NCI-H2107 (cell line): ENCODE data around the gene FAM13A.
"Not testable (repeated sequence)": the region's sequence is repeated elsewhere in the genome, so short reads cannot be mapped to it uniquely, and the experiment has no call there.

Experiments used
- DNase-seq: peaks from one replicate; lab custom pipeline; 2025; lab: John Stamatoyannopoulos, UW

Gene FAM13A

DNA sequence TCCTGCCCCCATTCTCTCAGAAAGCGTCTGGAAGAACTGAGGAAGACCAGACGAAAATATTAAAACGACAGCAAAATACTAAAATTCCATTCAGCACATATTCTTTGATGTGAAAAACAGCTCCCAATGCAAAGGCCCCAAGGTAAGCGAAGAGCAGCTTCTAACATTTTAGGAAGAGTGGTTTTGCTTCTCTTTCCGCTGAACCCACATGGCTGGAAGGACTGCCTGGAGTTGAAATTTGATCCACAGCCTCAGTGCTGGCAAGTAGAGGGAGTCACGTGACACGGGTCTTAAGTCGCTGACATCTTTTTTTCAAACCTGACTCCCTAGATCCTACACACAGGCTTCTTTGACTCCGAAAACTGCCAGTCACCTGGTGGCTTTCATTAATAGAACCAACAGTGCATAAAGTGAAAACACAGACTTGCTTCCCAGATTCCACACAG lies at the start of gene FAM13A:
TSS of gene FAM13A (minus strand) at position 233 of the 446 bp plus-strand sequence. CDS start at position 12, 221 bp downstream.
- peak; percentile 63 for DNase-seq

DNA sequence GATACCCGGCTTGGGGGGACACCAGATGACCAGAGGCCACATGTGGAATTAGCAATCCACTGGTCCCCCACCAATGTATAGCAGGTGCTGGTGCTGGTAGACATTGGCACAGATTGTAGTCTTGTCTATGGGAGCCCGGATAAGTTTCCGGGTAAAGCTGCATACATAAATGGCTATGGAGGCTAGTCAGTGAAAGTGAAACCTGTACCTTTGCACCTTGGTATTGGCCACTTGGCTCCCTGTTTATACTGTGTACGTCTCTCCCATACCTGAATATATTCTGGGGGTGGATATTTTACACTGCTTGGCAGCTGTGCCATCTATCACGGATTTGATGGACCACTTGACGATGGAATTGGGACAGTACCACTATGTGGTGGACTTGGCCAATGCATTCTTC lies 48.7 kb upstream of the FAM13A start:
- DNase-seq: no peak

DNA sequence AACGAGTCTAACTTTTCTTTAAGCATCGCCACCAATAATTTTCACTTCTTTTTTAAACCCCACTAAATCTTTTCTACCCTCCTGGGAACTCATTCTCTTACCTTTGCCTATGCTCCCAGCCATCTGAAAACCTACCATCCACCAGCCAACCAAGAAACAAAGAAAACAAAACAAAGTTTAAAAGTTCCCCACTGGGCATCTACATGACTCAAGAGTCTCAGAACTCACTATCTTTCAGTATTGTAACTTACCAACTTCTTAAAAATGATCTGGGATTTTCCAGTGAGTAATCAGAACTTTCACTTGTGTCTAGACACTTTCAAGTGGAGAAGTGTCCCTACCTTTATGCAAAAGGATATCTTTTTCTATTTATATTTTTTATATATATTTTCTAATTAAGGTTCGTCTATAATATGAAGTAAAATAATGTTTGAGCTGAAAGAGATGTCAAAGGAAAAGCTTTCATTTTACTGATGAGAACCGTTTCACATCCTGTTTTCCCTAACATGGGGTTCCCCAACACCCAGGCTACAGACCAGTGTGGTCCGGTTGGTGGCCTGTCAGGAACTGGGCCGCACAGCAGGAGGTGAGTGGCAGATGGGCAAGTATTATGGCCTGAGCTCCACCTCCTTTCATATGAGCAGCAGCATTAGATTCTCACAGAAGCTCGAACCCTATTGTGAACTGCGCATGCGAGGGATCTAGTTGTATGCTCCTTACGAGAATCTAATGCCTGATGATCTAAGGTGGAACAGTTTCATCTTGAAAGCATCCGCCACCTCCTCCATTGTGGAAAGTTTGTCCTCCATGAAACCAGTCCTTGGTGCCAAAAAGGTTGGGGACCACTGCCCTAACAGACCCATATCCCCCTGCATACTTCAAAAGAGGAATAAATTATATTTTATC lies 44.5 kb upstream of the FAM13A start:
- no peak for DNase-seq

DNA sequence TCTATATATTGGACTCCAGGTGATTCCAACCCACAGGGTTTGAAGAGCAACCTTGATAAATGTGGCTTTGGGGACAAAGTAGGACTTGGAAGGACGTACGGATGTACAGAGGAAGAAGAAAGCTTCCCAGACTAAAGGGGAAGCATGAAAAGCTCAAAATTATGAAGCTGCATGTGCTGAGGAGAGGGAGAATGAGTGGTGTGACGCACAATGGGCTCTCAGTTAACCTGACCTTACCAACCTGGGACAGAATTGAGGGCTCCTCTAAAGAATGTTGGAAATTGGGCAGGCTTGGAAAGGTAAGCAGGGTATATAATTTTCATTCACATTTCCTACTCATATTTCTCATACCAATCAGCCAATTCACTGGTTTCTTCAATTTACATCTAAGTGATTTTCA lies 43.9 kb upstream of the FAM13A start:
- DNase-seq: no peak

- DNase-seq: no peak
Observed at GRCh38 chr4:89099471-89099870, 42.5 kb upstream of the FAM13A start.

DNA sequence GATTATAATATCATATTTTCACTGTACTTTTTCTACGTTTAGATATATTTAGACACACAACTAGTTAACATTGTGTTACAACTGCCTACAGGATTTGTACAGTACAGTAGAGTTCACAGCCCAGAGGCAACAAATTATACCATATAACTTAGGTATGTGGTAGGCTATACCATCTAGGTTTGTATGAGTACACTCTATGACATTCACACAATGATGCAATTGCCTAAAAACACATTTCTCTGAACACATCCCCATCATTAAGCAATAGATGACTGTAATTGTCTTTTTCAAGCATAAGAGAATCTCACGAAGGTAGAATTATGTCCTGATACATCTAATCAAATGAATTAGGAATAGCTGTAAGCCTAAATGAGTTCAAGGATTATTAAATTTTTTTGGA lies 42.0 kb upstream of the FAM13A start:
- DNase-seq: no peak

DNA sequence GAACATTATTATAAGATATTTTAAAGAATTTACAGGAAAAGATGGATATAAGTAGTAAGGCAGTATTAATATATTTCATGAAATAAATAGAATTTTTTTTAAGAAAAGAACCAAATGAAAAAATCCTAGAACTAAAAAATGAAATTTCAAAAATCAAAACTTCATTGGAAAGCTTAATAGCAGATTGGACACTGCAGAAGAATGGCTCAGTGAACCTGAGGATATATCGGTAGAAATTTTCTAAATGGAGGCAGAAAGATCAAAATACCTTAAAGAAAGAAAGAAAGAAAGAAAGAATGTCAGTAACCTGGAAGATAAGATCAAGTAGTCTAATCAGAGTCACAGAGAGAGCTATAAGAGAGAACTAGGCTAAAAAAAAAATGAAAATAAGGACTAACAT lies 21.3 kb upstream of the FAM13A start:
- DNase-seq: no peak

DNA sequence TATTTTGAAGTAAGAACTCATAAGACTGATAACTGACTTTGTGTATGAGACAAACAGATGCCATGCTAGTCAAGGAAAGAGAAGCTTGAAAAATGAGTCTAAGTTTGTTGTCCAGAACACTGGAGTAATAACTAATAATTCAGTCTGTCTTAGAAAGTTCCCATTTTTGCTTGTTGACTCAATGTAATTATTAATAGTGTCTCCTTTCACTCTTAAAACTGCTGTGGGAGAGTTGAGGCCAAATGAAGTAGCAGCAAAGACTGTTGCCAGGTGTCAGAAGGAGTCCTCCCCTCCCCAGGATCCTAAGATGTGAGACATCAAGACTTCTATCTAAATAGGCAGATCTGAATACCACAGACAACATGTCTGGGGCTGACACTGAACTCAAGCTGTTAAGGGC lies 20.8 kb upstream of the FAM13A start:
- DNase-seq: no peak

DNA sequence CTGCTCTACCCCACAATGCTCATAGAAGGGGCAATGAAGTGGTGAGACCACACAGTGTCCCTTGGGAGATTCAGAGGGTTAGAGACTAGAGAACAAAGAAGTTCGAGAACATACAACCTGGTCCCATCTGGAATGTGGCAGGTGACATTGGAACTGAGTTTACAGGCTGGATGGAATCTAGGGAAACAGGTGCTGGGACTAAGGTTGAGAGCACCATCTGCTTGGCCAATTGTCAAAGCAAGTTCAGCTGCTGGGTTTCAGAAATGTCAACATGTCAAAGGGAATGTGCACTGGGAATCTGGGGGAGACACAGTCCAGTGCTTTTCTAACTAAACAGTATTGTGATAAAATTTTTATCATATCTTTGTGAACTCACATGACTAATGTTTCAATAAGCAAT lies 15.9 kb upstream of the FAM13A start:
- DNase-seq: no peak

- no peak for DNase-seq
Observed at GRCh38 chr4:89071311-89071710, 14.3 kb upstream of the FAM13A start.

DNA sequence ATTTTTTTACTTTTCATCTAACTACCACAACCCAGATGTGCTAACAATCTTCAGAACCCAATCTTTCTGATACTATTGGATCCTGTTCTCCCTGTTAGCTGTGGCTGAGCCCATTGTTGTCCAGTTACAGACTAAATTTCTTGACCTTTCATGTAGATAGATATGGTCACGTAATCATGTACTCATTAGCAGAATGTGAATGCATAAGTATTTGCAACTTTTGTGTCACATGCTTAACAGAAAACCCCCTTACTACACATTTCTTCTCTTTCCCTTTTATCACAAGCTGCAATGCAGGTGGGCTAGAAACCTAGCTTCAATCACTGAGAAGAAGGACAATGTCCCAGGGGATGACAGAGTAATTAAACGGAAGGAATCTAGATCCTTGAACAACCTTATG lies 13.1 kb upstream of the FAM13A start:
- DNase-seq: no peak

DNA sequence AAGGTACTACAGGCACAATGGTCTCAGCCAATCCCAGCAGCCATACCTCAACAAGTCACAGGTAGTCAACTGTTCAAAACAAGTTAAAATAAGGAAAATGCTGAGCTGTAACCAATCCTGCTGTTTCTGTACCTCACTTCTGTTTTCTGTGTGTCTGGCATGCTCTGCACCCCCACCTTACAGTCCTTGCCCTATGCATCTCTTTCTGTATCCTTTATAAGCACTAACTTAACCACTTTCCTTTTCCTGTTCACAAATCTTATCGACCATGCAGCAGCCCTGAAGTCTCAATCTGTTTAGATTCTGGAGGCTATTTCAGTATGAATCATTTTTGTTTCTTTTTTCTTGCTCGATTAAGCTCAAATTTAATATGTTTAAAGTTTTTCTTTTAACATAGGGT lies 12.5 kb upstream of the FAM13A start:
- no peak for DNase-seq

DNA sequence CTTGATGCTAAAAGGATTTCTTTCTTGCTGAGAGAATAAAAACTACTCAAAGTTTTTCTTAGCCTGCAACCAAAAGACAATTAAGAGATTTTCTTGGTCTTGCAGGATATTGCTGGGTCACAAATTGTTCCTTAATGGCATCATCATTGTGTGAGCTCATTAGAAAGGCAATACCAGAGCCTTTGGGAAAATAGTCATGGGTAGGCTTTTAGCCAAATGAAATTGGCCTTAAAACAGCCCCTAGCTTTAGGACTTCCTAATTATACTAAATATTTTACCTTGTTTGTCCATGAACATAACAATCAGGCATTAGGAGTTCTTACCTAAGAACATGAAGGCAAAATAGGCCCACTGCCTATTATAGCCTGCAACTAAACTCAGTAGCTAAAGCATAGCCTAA lies 10.4 kb upstream of the FAM13A start:
- no peak for DNase-seq

DNA sequence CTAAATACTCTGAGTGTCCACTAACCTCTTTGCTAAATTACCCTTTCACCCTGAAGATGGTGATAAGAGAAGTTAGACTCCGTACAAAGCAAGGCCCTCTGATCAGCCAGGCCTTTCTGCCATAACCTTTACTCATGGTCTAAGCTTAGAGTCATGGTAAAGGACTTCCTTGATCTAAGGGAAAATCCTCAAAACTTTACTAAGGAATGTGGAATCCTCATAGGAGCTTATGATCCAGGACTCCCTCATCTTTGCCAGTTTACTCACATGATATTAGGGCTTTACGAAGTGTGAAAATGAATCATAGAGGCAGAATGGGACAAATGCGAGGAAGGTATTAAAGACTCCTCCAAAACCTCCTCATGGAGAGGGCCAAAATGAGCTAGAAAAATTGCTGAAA lies 7.9 kb upstream of the FAM13A start:
- no peak for DNase-seq

GRCh38 chr4:89057844-89058243 lies 859 bp upstream of the FAM13A start:
- not testable (repeated sequence) for DNase-seq

GRCh38 chr4:89056292-89056952 lies 563 bp downstream of the FAM13A start:
- no peak for DNase-seq

- no peak for DNase-seq
Observed at GRCh38 chr4:89055157-89056080, 1.6 kb downstream of the FAM13A start.

DNA sequence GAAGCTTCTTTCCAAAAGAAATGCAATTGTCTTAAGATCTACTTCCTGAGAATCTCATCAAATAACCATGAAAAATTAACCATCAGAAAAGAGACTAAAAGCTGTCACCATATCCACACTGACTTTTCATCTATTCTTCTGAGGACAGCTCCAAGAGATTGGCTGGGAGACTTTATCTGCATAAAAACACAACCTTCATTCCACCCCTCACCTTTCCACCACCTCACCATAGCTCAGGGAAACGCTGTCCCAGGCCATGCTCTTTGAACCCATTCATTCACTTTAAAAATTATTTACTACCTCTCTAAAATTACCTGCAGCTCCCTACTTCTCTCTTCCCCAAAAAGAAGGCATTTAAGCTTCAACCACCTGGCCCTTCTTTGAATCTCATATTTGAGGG lies 2.4 kb downstream of the FAM13A start:
- DNase-seq: no peak

GRCh38 chr4:89049853-89050252 lies 7.1 kb downstream of the FAM13A start:
- no peak for DNase-seq

DNA sequence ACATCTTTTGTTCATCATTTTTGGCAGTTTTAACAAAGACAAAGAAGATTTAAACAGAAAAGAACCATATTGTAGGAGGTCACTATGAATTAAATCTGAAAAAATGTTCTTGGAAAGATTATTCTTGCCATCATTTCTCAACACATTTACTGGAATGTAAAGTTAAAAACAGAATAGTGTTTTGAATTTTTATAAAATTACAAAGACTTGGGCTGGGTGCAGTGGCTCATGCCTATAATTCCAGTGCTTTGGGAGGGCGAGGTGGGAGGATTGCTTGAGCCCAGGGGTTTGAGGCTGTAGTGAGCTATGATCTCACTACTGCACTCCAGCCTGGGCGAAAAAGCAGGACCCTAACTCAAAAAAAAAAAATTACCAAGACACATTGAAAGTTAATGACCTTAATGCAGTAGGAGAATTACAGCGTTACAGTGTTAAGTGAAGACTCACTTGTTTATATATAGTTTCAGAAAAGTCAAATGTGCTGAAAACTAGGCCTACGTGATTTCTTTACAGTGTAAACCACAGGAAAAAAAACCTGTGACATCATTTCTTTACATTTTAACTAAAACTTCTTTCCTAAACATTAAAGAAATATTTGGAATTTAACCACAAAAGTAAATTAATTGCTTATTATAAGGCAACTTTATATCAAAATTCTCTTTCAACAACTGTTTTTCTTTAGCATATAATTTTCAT lies 7.9 kb downstream of the FAM13A start:
- no peak for DNase-seq

GRCh38 chr4:89044147-89044900 lies 12.7 kb downstream of the FAM13A start:
- DNase-seq: no peak
